ENCODE data around the gene GLRX.
"Not testable (repeated sequence)": the region's sequence is repeated elsewhere in the genome, so short reads cannot be mapped to it uniquely, and the experiment has no call there.

The GLRX gene, protein sequence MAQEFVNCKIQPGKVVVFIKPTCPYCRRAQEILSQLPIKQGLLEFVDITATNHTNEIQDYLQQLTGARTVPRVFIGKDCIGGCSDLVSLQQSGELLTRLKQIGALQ

DNA sequence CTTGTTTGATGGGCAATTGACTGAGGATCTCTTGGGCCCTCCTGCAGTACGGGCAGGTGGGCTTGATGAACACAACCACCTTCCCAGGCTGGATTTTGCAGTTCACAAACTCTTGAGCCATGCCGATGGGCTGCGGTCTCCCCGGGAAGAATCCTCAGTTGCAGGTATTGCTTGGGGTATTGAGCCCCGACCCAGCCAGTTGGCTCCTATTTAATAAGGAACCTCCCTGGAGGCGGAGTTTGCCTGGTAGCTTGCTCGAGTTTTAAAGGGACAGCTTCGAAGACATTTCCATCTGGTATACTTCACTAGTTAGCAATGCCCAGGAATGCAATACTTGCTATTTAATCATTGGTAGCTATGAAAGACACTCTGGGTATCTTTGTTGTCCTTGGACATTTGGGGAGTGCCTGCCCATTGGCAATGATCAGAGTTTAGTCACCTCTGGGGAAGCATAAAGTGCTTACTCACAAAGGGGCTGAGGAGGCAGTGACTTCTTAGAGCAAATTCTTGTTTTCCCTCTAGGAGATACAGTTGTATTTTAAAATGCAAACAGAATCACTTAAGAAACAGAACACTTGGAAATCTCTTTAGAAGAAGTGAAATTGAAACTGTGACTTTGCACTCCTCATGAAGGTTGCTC, at the start of gene GLRX:
GLRX (minus strand) TSS at position 185 of the 640 bp plus-strand sequence; CDS start at position 121, 64 bp downstream.
- DNase-seq (ENCODE audit: extremely low read depth, insufficient read length), result peak; percentile 59
- Histone ChIP-seq H3K27me3 (replicated peaks; ENCODE audit: control insufficient read depth, insufficient read depth, low read length) (no peaks in the 10 kb centered on the region), H3K36me3 (ENCODE audit: control insufficient read depth, insufficient read depth, low read length) (no peaks in the 10 kb centered on the region), H3K4me3 (replicated peaks; ENCODE audit: low read depth, low read length) (peak within 1 kb of the TSS; percentile 94)
- TF ChIP-seq, protein P1, sequence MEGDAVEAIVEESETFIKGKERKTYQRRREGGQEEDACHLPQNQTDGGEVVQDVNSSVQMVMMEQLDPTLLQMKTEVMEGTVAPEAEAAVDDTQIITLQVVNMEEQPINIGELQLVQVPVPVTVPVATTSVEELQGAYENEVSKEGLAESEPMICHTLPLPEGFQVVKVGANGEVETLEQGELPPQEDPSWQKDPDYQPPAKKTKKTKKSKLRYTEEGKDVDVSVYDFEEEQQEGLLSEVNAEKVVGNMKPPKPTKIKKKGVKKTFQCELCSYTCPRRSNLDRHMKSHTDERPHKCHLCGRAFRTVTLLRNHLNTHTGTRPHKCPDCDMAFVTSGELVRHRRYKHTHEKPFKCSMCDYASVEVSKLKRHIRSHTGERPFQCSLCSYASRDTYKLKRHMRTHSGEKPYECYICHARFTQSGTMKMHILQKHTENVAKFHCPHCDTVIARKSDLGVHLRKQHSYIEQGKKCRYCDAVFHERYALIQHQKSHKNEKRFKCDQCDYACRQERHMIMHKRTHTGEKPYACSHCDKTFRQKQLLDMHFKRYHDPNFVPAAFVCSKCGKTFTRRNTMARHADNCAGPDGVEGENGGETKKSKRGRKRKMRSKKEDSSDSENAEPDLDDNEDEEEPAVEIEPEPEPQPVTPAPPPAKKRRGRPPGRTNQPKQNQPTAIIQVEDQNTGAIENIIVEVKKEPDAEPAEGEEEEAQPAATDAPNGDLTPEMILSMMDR (IDR thresholded peaks at IDR 0.05; ENCODE audit: insufficient read depth, low read length, poor library complexity, severe bottlenecking), result no peak

DNA sequence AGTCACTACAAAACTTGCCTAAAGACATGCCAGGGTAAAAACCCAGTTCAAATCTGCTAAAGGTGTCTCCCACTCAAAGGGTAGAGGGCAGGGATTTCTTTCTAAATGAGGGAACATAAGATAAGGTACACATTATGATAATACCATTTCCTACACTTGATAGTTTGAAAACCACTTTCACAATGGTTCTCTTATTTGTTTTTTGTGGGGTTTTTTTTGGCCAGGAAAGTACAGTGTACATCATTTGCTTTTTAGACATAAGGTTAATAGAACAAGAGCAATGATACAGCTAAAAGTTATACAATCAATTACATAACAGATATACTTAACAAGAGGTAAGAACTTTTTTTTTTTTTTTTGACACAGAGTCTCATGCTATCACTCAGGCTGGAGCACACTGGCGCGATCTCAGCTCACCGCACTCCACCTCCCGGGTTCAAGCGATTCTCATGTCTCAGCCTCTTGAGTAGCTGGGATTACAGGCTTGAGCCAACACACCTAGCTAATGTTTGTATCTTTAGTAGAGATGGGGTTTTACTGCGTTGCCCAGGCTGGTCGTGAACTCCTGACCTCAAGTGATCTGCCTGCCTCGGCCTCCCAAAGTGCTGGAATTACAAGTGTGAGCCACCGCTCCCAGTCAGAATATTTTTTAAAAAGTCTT, 48.8 kb upstream of the GLRX start:
- Histone ChIP-seq H3K4me3 (replicated peaks; ENCODE audit: low read depth, low read length) (no peak overlapping the region), H3K27me3 (replicated peaks; ENCODE audit: control insufficient read depth, insufficient read depth, low read length) (no peaks in the 10 kb centered on the region), H3K36me3 (ENCODE audit: control insufficient read depth, insufficient read depth, low read length) (no peaks in the 10 kb centered on the region)
- no peak for DNase-seq (ENCODE audit: extremely low read depth, insufficient read length)
- TF ChIP-seq, protein P1 (IDR thresholded peaks at IDR 0.05; ENCODE audit: insufficient read depth, low read length, poor library complexity, severe bottlenecking), result no peak

DNA sequence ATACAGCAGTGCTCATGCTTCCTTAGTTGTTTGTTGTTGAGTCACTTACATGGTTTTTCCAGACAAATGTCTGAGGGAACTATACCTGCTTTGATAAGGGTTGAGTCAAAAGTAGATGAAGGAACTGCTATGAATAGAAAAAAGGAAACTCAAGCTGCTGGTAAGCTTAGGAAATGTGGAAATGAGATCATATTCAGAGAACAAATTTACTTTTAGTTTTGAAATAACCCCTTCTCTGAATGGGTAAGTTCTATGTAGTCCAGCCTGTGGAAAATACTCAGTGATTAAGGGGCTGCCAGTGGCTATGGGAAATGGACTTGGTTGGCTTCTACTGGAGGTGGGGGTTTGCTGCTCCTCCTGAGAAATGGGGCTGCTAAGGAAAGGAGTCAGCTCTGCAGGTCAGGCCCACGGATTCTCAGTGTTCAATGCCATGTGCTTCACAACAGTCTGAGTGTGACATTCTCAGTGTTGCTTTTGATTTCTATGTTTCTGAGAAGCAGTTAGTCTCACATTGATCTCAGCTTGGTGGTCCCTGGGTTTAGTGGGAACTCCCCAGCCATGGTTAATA, 47.7 kb upstream of the GLRX start:
- TF ChIP-seq, protein P1 (IDR thresholded peaks at IDR 0.05; ENCODE audit: insufficient read depth, low read length, poor library complexity, severe bottlenecking), result no peak
- H3K4me3 ChIP-seq (replicated peaks; ENCODE audit: low read depth, low read length), result no peak overlapping the region; the same call in 1 of the 2 replicates
- no peaks in the 10 kb centered on the region for H3K27me3 ChIP-seq (replicated peaks; ENCODE audit: control insufficient read depth, insufficient read depth, low read length)
- peak; percentile 72 for DNase-seq (ENCODE audit: extremely low read depth, insufficient read length)
- no peaks in the 10 kb centered on the region for H3K36me3 ChIP-seq (ENCODE audit: control insufficient read depth, insufficient read depth, low read length)

DNA sequence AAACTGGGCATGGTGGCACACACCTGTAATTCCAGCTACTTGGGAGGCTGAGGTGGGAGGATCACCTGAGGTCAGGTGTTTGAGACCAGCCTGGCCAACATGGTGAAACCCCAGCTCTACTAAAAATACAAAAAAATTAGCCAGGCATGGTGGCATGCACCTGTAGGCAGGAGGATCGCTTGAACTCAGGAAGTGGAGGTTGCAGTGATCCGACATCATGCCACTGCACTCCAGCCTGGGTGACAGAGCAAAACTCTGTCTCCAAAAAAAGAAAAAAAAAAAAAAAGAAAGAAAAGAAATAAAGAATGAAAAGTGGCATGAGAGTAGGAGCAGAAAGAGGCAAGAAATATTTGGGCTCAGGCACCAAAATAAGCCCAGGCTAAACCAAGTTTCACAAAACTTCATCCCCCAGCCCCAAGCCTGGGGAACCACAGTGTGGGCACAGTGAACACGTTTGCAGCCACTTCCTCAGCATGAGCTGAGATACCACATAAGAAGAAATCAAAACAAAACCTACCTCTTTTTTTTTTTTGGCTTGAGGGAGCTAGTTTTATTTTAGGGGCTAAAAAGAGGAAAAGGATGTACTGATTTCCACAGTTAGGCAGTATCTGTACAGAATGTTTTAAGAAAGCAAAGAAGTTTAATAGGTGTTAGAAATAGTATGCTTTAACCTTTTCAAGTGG, 46.8 kb upstream of the GLRX start:
- DNase-seq (ENCODE audit: extremely low read depth, insufficient read length), result peak; percentile 57
- not testable (repeated sequence) for H3K4me3 ChIP-seq (replicated peaks; ENCODE audit: low read depth, low read length)

DNA sequence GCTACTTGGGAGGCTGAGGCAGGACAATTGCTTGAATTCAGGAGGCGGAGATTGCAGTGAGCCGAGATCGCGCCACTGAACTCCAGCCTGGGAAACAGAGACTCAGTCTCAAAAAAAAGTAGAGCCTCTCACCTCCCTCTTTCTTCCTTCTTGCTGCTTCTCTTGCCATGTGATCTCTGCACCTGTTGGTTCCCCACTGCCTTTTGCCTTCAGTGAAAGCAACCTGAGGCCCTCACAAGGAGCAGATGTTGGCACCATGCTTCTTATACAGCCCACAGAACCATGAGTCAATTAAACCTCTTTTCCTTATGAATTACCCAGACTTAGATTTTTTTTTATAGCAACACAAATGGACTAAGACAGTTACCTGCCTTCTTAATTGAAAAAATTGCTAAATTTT, 45.6 kb upstream of the GLRX start:
- Histone ChIP-seq H3K27me3 (replicated peaks; ENCODE audit: control insufficient read depth, insufficient read depth, low read length) (no peaks in the 10 kb centered on the region), H3K36me3 (ENCODE audit: control insufficient read depth, insufficient read depth, low read length) (no peaks in the 10 kb centered on the region), H3K4me3 (replicated peaks; ENCODE audit: low read depth, low read length) (no peak overlapping the region)
- TF ChIP-seq, protein P1 (IDR thresholded peaks at IDR 0.05; ENCODE audit: insufficient read depth, low read length, poor library complexity, severe bottlenecking), result no peak
- no peak for DNase-seq (ENCODE audit: extremely low read depth, insufficient read length)

More for the DNA sequence above, 46.8 kb upstream of the GLRX start:
- H3K27me3 ChIP-seq (replicated peaks; ENCODE audit: control insufficient read depth, insufficient read depth, low read length); H3K36me3 ChIP-seq (ENCODE audit: control insufficient read depth, insufficient read depth, low read length): not testable (repeated sequence)
